Measurements from ENCODE around the gene DENND4A.
"Not testable (repeated sequence)": the region's sequence is repeated elsewhere in the genome, so short reads cannot be mapped to it uniquely, and the experiment has no call there.

The DENND4A gene

DNA sequence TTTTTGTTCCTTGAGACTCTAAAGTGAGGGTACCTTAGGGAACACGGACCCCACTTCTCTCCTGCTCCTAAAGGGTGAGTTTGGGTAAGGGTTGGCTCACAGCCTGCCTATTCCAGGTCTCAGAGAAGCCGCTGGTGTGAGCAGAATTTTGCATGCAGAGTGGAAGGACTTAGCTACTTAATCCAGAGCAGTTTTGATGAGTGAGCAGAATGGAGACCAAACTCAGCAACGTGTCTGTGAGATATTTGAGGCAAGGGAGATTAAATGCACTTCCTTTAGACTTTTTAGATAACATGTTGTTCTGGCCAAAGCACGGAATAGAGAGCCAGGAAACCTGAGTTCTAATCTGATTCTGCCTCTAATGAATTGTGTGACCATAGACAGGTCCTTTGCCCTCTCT lies 165.2 kb downstream of the DENND4A start:
- DNase-seq, result no peak

DNA sequence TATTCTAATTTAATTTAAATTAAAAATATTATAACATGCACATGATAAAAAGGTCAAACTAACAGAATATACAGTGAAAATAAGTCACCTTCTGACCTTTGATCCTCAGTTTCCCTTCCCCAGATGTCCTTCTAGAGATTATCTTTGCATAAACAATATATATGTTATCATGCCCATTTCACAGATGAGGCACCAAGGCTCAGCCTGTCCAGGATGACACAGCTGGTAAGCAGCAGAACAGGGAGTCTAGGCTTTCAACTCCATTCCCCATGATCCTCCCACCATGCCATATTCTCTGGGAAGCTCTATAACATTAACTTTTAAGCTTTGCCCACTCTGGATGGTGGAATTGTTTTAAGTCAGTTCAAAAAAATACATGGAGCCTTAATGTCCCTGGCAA lies 169.0 kb downstream of the DENND4A start:
- no peak for DNase-seq

DNA sequence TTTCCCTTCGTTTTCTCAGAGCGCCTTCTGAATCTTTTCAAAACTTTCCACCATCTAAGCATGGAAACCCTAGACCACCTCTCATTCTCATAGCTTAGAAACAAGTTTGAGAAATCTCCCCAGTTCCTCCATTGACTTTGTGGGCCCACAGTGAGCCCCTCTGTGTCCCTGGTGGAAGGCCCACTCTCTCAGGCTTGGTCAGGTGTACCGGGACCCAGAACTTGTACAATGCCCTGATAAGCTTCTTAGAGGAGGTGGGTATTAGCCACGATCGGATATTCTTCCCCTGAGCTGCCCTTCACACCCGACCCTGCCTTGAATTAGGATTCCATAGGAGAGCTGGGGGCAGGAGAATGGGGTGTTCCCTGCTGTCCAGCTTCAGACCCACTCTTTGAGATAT lies 170.5 kb downstream of the DENND4A start, which contains the start of gene SLC24A1:
Gene SLC24A1, plus strand, starts transcription at position 301 of the 400 bp plus-strand sequence. CDS start 2,143 bp downstream, outside the sequence.
- no peak for DNase-seq

DNA sequence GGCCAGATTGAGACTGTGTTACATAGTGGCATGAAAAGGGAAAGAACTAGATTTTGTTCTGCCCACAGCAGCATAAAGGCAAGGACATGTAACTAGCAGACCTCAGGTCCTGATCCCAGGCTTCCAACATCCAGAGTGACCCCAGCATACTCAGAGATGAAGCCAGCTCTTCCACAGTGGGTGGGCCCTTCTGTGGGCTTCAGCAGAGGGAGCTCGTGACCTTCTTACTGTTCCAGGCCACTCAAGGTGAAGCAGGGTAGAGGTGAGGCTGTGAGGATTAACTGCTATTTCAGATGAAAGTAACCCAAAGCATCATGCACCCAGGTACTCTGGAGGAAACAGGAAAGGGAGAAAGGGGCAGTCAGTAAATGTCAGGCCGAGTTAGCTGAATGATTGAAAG lies 171.3 kb downstream of the DENND4A start:
- no peak for DNase-seq

DNA sequence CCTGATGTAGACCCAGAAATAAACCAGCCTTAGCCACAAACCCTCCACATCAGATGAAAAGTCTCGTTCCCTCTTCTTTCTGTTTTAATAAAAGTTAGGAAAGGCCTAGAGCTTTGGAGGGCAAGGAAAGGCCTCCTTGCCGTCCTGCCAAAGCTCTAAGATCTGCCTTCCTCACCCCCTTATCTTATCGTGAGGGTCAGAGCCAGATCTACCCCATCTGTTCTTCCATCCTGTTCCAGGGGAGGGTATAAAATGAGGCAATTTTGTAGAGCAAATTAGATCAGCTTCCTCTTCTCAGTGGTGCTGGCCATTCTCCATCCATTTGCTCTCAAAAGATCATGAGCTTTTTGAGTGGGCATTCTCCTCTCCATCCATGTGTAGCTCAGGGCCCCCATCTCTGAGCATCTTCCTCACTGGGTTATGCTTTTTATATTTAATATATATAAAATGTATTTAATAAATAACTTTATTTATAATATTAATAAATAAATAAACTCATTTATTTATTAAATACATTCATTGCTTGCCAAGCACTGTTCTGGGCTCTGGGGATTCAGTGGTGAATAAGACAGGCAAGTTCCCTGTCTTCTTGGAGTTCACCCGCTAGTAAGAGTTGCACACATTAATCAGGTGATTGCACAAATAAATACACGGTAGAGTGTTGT lies 172.3 kb downstream of the DENND4A start:
- no peak for DNase-seq

- DNase-seq, result no peak
Measured at GRCh38 chr15:65618560-65619109, 173.5 kb downstream of the DENND4A start.

DNA sequence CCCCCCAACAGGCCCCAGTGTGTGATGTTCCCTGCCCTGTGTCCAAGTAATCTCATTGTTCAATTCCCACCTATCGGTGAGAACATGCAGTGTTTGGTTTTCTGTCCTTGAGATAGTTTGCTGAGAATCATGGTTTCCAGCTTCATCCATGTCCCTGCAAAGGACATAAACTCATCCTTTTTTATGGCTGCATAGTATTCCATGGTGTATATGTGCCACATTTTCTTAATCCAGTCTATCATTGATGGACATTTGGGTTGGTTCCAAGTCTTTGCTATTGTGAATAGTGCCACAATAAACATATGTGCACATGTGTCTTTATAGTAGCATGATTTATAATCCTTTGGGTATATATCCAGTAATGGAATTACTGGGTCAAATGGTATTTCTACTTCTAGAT lies 176.2 kb downstream of the DENND4A start:
- not testable (repeated sequence) for DNase-seq

DNA sequence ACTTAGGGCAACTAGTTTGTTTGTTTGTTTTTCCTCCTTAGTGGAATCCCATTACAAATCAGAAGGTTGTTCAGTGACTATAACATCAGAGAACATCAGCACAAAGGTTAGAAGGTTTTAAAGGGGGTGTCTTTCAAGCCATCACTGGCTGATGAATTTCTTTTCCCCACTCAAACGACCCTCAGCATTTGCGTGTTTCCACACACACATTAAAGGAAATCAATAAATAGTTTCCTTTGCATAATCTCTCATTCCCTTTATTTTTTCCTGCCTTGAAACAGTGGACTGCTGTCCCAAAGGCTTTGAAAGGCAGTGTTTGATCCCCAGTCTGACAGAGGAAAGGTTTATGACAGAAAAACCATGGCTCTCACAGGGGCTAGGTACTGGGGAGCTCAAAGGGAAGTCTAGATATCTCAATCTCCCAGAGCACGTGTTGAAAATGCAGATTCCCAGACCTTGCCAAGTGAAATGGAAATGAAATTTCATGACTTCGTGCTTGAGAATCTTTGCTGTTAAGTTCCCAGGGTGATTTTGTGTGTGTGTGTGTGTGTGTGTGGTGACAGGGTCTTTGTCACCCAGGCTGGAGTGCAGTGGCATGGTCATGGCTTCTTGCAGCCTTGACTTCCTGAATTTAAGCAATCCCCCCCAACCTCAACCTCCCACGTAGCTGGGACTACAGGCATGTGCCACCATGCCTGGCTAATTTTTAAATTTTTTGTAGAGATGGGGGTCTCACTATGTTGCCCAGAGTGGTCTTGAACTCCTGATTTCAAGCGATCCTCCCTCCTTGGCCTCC lies 178.9 kb downstream of the DENND4A start:
- no peak for DNase-seq

DNA sequence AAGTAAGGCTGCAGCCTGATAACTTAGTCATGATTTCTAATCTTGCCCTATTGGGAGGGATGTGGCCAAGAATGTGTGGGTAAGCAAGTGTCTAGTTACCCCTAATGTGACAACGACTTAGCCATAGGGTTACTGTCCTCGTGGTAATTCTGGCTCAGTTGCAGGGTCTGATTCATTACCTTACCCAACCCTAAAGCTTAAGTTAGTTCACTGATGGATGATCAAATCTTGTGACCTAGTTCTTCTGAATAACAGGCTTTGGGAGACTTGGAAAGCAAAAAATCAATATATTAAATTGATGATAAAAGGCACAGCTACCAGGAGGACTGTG lies 179.5 kb downstream of the DENND4A start:
- DNase-seq, result no peak

GRCh38 chr15:65611888-65612615 lies 180.0 kb downstream of the DENND4A start:
- no peak for DNase-seq

GRCh38 chr15:65610871-65611718 lies 181.0 kb downstream of the DENND4A start, which contains the start of gene INTS14:
INTS14 (minus strand) TSS chr15:65611131; CDS start chr15:65607380, 3,751 bp downstream.
- DNase-seq, result peak; percentile 97

All from fibroblast of skin of right biceps (primary cell).